Occipital lobe (tissue), 2 donors: ENCODE data around the gene UBE2Q1. TPM values are rescaled to one million over a fixed set of nuclear protein-coding genes. Genes with fewer than 3 reads are reported as not detected.
"Not testable (repeated sequence)": the region's sequence is repeated elsewhere in the genome, so short reads cannot be mapped to it uniquely, and the experiment has no call there.

Experiments
- DNase-seq: peaks from one replicate; lab custom pipeline; 2025; lab: John Stamatoyannopoulos, UW
- total RNA-seq: library from RNA; depleted of rRNA; stranded (reverse); fragments of >200 nt; gene quantifications from one replicate; pipeline ENCODE4 v1.2.3, GENCODE V29; 2014

UBE2Q1 gene
- total RNA-seq, 1 donor from 2014 or later = 20.6 TPM

DNA sequence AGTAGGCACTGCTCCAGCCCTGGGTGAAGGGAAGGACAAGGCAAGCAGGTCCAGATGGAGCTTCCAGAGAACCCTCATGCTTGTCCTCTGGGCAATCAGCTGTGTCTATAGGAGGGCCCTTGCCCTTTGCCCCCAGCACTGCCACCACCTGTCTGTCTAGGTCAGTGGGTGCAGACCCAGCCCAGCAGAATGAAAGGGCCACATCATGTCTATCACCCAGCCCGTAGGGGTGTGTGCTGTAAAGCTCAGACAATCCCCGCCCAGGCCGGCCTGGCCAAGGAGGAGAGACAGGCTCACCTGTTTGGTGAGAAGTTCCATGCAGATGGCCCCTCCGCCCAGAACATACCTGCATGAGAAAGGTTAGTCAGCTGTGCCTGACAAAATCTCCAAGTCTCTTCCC, 7.0 kb downstream of the UBE2Q1 start:
- no peak for DNase-seq

GRCh38 chr1:154550657-154551056, 7.8 kb downstream of the UBE2Q1 start:
- DNase-seq = no peak

- DNase-seq = no peak
These were observed 8.4 kb downstream of the UBE2Q1 start for GRCh38 chr1:154550070-154550469.

DNA sequence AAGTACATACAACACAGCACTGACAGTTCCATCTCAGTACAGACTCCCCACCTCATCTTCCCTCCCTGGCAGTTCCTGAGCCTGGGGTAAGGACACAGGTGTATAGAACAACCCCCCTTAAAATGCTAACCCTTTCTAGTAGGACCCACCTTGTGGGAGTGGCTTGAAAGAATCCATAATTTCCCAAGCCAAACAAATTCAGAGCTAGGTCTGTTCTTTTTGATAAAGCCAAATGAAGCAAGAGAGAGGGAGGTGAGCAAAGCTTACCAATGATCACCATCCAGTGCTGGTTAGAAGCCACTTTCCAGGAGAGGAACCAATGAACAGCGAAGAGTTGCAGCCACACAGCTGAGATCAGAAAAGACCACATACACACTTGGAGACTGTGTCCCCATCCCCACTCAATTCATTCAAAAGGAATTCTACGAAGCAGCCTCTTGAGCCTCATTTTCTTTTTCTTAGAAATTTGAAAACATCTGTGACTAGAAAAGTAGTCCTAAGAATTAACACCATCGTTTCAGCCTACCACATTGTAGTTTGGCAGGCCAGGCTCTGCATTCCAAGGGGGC, 9.2 kb downstream of the UBE2Q1 start:
- DNase-seq = no peak

DNA sequence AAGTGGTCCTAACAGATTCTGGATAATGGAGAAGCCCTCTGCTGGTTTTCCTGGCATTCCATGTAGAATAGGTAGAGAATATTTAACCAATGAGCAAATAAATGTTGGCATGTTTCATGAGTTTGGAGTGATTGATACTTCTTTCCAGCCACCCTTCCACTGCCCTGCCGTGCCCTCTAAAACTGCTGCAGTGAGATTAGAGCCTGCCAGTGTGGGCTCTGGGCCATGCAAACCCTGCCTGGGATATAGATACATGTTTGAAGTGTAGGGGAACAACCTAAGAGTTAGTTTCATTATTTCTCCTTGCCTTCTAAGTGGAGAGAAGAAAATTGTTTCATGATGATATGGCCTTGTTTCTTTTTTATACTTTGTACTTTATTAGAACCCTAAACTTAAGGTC, 10.4 kb downstream of the UBE2Q1 start:
- DNase-seq = no peak

GRCh38 chr1:154547105-154547732, 11.2 kb downstream of the UBE2Q1 start:
- DNase-seq = no peak

- peak; percentile 11 for DNase-seq
These were observed 12.0 kb downstream of the UBE2Q1 start for GRCh38 chr1:154546264-154547063.

DNA sequence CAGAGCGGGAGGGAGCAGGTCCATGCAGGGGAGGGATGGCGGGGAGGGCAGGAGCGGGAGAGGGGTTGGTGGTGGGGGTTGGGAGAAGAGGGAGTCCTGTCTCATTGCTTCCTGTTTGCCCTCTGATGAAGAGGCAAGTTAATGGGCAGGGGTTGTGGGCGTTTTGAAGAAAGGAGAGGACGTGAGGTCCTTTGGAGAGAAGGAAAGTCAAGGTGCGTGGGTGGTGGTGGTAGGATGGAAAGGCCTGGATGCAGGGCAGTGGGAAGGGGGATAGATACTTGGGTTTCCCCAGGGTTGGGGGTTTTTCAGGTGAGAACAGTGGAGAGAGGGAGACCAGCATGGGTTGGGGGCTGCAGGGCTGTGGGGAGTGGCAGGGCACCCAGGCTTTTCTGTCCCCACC, 17.2 kb downstream of the UBE2Q1 start:
- DNase-seq = no peak

DNA sequence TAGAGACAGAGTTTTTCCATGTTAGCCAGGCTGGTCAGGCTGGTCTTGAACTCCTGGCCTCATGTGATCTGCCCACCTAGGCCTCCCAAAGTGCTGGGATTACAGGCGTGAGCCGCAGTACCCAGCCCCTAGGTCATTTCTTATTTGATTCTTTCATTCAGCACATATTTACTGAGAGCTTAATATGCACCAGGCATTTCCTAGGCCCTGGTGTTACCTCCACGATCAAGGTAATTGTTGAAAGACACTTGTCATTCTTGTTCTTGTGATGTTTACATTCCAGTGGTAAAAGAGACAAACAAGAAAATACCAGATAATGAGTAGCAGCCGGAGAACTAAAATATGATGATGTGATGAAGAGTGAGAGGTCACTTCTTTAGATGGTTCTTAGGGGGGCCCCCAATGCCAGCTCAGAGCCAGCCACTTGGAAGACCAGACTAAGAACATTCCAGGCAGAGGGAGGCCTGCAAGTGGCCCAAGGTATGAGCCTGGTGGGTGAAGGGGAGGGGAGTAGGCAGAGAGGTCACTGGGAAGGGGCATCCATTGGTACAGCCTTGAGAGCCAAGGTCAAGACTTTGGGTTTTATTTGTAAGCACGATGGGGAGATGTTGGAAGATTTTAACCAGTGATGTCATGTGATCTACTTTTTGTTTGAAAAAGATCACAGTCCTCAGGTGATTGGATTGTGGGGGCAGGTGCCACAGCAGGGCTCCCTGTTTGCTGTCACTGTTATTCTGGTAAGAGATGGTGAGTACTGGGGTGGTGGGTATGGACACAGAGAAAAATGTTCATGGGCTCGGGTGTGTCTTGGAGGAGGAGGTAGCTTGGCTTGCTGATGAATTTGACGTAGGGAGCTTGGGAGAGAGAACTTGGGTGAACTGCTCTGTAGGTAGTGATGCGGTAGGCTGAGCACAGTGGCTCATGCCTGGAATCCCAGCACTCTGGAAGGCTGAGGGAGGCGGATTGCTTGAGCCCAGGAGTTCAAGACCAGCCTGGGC, 18.7 kb downstream of the UBE2Q1 start:
- DNase-seq = no peak

- DNase-seq = no peak
These were observed 21.9 kb downstream of the UBE2Q1 start for GRCh38 chr1:154536570-154536969.

DNA sequence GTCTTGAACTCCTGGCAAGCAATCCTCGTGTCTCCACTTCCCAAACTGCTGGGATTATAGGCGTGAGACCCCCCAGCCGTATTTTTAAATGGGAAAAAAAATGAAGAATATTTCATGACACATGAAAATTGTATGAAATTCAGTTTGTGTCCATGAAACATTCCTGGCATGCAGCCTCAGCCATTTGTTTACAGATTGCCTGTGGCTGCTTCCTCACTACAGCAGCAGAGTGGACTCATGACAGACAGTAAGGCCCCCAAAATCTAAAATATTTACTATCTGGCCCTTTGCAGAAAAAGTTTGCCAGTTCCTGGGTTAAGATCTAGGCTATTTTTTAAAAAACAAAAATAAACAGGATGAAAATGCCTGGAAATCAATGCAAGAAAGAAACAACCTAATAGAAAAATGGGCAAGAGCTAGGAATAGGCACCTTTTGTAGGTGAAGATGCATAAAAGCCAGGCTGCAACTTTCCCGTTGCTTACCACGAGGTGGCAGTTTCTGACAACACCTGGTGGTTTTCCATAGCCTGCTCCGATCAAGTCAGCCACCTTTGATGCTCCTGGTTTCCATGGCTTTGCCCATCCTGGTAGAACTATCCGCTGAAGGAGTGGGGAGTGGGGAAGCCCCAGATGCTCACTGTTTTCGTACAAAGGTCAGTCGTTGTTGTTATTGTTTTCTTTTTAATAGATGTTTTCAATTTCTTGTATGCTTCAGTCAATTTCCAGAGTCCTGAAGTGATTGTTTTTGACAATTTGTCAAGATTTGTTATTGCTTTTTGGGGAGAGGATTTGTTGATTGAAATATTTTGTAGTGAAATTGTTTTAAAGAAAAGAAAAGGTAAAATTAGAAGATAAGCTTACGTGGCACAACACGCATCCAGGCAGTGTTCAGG, 24.3 kb downstream of the UBE2Q1 start:
- DNase-seq = no peak

GRCh38 chr1:154531950-154532349, 26.5 kb downstream of the UBE2Q1 start:
- not testable (repeated sequence) for DNase-seq

GRCh38 chr1:154529308-154529707, 29.2 kb downstream of the UBE2Q1 start:
- no peak for DNase-seq

DNA sequence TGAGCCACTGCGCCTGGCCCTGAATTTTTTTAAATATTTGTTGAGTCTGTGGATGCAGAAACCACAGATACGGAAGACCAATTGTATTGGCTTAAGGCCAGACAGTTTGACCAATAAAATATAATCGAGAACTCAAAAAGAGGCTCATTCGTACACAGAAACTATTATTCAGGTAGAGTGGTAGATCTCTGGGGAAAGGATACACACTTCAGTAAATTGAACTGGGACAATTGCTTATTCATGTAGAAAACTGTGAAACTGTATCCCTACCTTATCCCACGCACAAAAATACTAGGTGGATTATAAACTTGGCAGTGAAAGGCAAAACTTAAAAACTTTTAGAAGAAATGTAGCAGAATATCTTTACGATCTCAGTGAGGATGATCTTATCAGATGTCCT, 31.3 kb downstream of the UBE2Q1 start:
- DNase-seq = no peak

DNA sequence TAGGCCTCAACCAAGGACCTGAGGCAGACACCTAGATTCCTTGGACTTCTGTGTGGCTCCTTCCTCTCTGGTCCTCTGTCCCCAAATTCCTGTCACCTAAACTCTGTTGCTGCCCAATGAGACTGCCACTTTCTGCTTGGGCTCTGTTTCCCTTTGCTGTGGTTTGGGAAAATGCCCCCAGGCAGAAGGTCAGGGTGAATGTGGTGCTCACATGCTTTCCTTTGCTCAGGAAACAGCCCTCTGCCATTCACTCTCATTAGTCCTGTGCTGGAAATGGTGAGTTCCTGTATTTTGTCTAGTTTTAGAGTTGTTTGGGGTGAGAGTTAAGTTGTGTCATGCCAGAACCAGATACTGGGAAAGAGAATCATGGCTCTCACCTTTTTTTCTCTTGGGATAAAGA, 33.6 kb downstream of the UBE2Q1 start:
- DNase-seq = no peak

DNA sequence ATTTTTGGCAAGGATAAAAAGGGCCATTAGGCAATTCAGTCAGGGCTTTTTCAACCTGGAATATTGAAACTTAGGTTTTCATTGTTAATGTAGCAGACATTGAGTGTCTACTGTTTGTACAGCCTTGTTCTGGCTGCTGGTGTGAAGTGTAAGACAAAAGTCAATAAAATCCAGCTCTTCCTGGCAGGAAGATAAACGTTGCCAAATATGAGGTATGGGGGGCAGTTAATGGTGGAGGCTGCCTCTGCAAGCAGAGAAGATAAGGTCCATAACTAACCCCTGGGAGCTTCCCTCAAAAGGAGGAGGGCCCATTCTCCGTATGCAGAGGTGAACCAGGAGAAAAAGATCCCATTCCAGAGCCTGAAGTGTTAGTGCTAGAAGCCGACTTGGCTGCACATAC, 36.8 kb downstream of the UBE2Q1 start:
- no peak for DNase-seq

DNA sequence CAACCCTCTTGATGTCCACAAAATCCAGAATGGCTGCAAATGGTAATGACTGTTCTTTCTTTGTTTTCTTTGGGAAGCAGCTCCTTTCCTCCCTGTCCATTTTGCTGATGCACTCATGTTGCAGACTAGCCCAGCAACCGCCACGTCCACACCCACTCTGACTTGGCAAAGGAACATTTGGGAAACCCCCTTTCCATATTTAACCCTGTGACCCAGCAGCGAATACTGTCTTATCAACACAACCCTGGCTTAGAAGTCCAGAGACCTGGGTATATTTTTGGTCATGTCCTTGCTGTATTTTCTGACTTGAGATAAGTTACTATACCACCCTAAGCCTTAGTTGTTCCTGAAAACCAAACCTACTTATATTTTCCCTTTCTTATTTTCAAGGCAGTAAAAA, 38.1 kb downstream of the UBE2Q1 start:
- DNase-seq = no peak

DNA sequence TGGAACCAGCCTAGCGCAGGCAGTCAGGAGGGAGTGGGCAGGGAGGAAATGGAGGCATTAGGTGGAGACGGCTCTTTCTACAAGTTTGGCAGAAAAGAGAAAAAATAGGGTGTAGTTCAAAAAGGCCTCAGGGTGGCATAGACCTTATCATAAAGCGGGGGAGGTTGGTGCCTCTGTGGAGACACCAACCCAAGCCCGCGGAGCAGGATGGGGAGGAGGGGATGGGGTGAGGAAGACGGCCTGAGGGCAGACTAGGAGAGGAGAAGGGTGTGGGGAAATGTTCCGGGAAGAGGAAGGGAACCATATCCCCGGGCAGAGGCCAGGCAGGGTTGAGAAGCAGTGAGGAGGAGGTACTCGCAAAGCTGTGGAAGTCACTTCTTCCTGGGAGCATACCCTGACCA, 38.9 kb downstream of the UBE2Q1 start:
- DNase-seq = no peak

GRCh38 chr1:154517661-154518060, 40.8 kb downstream of the UBE2Q1 start:
- no peak for DNase-seq

- no peak for DNase-seq
These were observed 44.4 kb downstream of the UBE2Q1 start for GRCh38 chr1:154514066-154514553.
